K562 (cell line): ENCODE data around the gene RET. TPM values are rescaled to one million over a fixed set of nuclear protein-coding genes. Genes with fewer than 3 reads are reported as not detected.

Source experiments
- ATAC-seq: fragments of 200-7000 bp; cut with Tn5 transposase; 3 replicates; pipeline ENCODE4 v1.9.1; 2020; ENCODE audit warnings: moderate library complexity
- BruUV-seq: library from RNA; stranded (reverse); fragments of 400-500 nt; replicated peaks from 2 replicates; lab custom pipeline; 2021; lab: Mats Ljungman, UMichigan
- CTCF ChIA-PET: fragments of 300-600 bp; formaldehyde crosslinking; extraction: SDS; loops from one replicate; lab custom pipeline; 2021; ENCODE audit warnings: low intra/inter-chr PET ratio; lab: Yijun Ruan, JAX
- POLR2A ChIA-PET: fragments of 300-600, 350-650 bp; sonication (Branson Sonifier 250); formaldehyde crosslinking; extraction: SDS; loops from one replicate; lab custom pipeline; 2021; ENCODE audit warnings: antibody characterized with exemption, inconsistent platforms; lab: Yijun Ruan, JAX
- DNase-seq, 4 experiments: peaks; one replicate each; pipeline versions ENCODE4 v3.0.0 to v3.0.0-alpha.2; 2011 to 2018; ENCODE audit warnings: low spot score in 3 of 4, mixed read lengths in 3 of 4; ENCODE audit errors: extremely low read depth in 1 of 4
- FAIRE-seq: peaks from 2 replicates; lab custom pipeline; 2011; peaks lifted over from hg19 to GRCh38; lab: Jason Lieb, UNC
- H2AFZ ChIP-seq: 2 replicates; pipeline ENCODE4 v1.6.0; 2011; ENCODE audit warnings: low read depth, low read length, control low read depth, inconsistent platforms
- H3K27ac ChIP-seq: fragments of 200-600 bp; 3 replicates; pipeline ENCODE4 v1.8.0; 2011; ENCODE audit warnings: low read depth, mild to moderate bottlenecking, control low read depth, inconsistent platforms, low read length, moderate library complexity, mixed read lengths; ENCODE audit errors: extremely low read depth
- H3K27me3 ChIP-seq, 2 experiments: fragments of 300-600 bp in 1 of 2; 2 replicates in 1 of 2; 3 replicates in 1 of 2; pipeline versions ENCODE4 v1.6.0 to v1.8.0; 2011; ENCODE audit warnings: inconsistent platforms in 2 of 2, low read length in 2 of 2, mild to moderate bottlenecking in 1 of 2, mixed read lengths in 1 of 2, moderate library complexity in 1 of 2; ENCODE audit not compliant: control insufficient read depth in 2 of 2, insufficient read depth in 2 of 2
- H3K36me3 ChIP-seq: fragments of 300-600 bp; 3 replicates; pipeline ENCODE4 v1.8.0; 2011; ENCODE audit warnings: mild to moderate bottlenecking, low read length, inconsistent platforms; ENCODE audit not compliant: control insufficient read depth, insufficient read depth
- H3K4me1 ChIP-seq, 2 experiments: fragments of 200-600 bp in 1 of 2; replicated peaks in 1 of 2; 2 replicates in 1 of 2; 3 replicates in 1 of 2; pipeline versions ENCODE4 v1.5.1 to v1.8.0; 2011; ENCODE audit warnings: inconsistent platforms in 2 of 2, low read length in 2 of 2, mild to moderate bottlenecking in 1 of 2, mixed read lengths in 1 of 2, moderate library complexity in 1 of 2; ENCODE audit not compliant: control insufficient read depth in 2 of 2, insufficient read depth in 2 of 2
- H3K4me2 ChIP-seq: 2 replicates; pipeline ENCODE4 v1.6.1; 2011; ENCODE audit warnings: low read length, control low read depth, inconsistent platforms, mixed read lengths; ENCODE audit not compliant: insufficient read depth
- H3K4me3 ChIP-seq: fragments of 200-600 bp; sonication (generic), shearing (Covaris generic); 2 replicates; pipeline ENCODE4 v1.5.1; 2016; ENCODE audit warnings: control low read depth, inconsistent platforms
- H3K79me2 ChIP-seq: fragments of 200-600 bp; 3 replicates; pipeline ENCODE4 v1.8.0; 2011; ENCODE audit warnings: low read length, inconsistent platforms; ENCODE audit not compliant: control insufficient read depth, insufficient read depth
- H3K9ac ChIP-seq, 2 experiments: 2 replicates each; pipeline versions ENCODE4 v1.6.0 to v1.6.1; 2011; ENCODE audit warnings: low read depth in 2 of 2, low read length in 2 of 2, control low read depth in 1 of 2, inconsistent platforms in 1 of 2, mild to moderate bottlenecking in 1 of 2, mixed read lengths in 1 of 2; ENCODE audit not compliant: insufficient read depth in 1 of 2
- H3K9me1 ChIP-seq: one replicate; pipeline ENCODE4 v1.6.0; 2011; ENCODE audit warnings: inconsistent platforms, mild to moderate bottlenecking, low read length, moderate library complexity; ENCODE audit not compliant: control insufficient read depth, insufficient read depth
- H3K9me3 ChIP-seq: replicated peaks from 2 replicates; pipeline ENCODE4 v1.5.1; 2011; ENCODE audit warnings: low read depth, low read length, inconsistent platforms; ENCODE audit not compliant: control insufficient read depth, insufficient read depth
- H4K20me1 ChIP-seq: replicated peaks from 2 replicates; pipeline ENCODE4 v1.6.1; 2011; ENCODE audit warnings: low read length, inconsistent platforms, mixed read lengths; ENCODE audit not compliant: control insufficient read depth, insufficient read depth
- CTCFL ChIP-seq: IDR thresholded peaks from 2 replicates; pipeline ENCODE4 v1.6.1; 2011; ENCODE audit warnings: borderline replicate concordance, low read depth, mild to moderate bottlenecking, moderate library complexity, low read length; ENCODE audit not compliant: insufficient read depth, poor library complexity, severe bottlenecking
- HMG20A ChIP-seq: fragments of 450-650 bp; formaldehyde crosslinking; conservative IDR thresholded peaks from 2 replicates; pipeline ENCODE4 v1.4.0; 2020; ENCODE audit warnings: mild to moderate bottlenecking, mixed read lengths
- RBM14 ChIP-seq: fragments of 200-400 bp; formaldehyde crosslinking; IDR thresholded peaks from 2 replicates; pipeline ENCODE4 v1.6.1; 2018; ENCODE audit warnings: low read depth, mild to moderate bottlenecking, low read length, moderate library complexity, borderline replicate concordance; ENCODE audit not compliant: insufficient read depth
- ZFP1 ChIP-seq: fragments of 450-650 bp; formaldehyde crosslinking; IDR thresholded peaks from 2 replicates; pipeline ENCODE4 v1.4.0; 2020; ENCODE audit warnings: mild to moderate bottlenecking, mixed read lengths
- ZNF121 ChIP-seq: sonication (generic); formaldehyde crosslinking; conservative IDR thresholded peaks from 2 replicates; pipeline ENCODE4 v1.8.0; 2022; ENCODE audit warnings: missing genetic modification reagents
- WGBS: fragments of 100-300 bp; shearing (Covaris generic); methylation state at CpG from one replicate; pipeline ENCODE4 v1.1.6; 2016; ENCODE audit warnings: low coverage, mixed read lengths; ENCODE audit not compliant: insufficient coverage; ENCODE audit errors: missing lambda C conversion rate; 5-methylcytosine and 5-hydroxymethylcytosine counted together
- in situ Hi-C: fragments of 300-500 bp; cut with MboI; formaldehyde crosslinking; loops from 4 replicates; pipeline ENCODE4 v1.15.0; 2018; ENCODE audit warnings: inconsistent platforms, mixed read lengths
- intact Hi-C: fragments of 100-400 bp; cut with micrococcal nuclease; formaldehyde crosslinking; loops from 2 replicates; pipeline ENCODE4 v1.14.2; 2022
- polyA plus RNA-seq, 8 experiments: library from polyadenylated mRNA; depleted of rRNA in 4 of 8; stranded (reverse) in 5 of 8; unstranded in 3 of 8; fragments of >200 nt; fragmentation: Nextera tagmentation in 2 of 8; fragmentation: Illumina TruSeq in 1 of 8; extraction: Ambion mirVana in 2 of 8; extraction: Trizol in 1 of 8; gene quantifications; 2 replicates each; pipeline versions ENCODE4 v1.2.1 to v1.2.3, GENCODE V29; 2011 to 2014; ENCODE audit warnings: inconsistent platforms in 1 of 8, missing spikeins in 1 of 8
- total RNA-seq, 7 experiments: library from RNA; depleted of rRNA in 6 of 7; stranded (reverse); fragments of >200 nt in 6 of 7; fragmentation: Illumina TruSeq in 2 of 7; extraction: Trizol in 2 of 7; gene quantifications; 2 replicates each; pipeline versions ENCODE4 v1.2.1 to v1.2.3, GENCODE V29; 2011 to 2021; ENCODE audit warnings: low replicate concordance in 1 of 7
- TF ChIP-seq, protein P1 (sequence below): fragments of 450-650 bp; formaldehyde crosslinking; IDR thresholded peaks from 2 replicates; pipeline ENCODE4 v1.4.0; 2020; ENCODE audit warnings: mild to moderate bottlenecking, moderate library complexity
- TF ChIP-seq, protein P2 (sequence below): fragments of 450-650 bp; IDR thresholded peaks from 2 replicates; pipeline ENCODE4 v1.6.1; 2016; ENCODE audit warnings: mild to moderate bottlenecking, moderate library complexity

RET gene
- total and polyA plus RNA-seq, 9 of the 15 experiments (the other 6 are each of a cell fraction or from before 2014, with no cell fraction given) = 0.04 to 0.05 TPM; not detected in 7

GRCh38 chr10:43061331-43061730 lies 15.5 kb upstream of the RET start:
- peak overlapping the region in 1 of 2 experiments; percentile 9; a peak in 1 of 4 replicates for H3K9ac ChIP-seq
- FAIRE-seq (no peak), ATAC-seq (no peak), DNase-seq (no peak)
- H3K4me1 ChIP-seq = peaks cover 0 to 4% of the 10 kb centered on the region in 2 experiments; a peak in 2 of 5 replicates
- no TSS peak for BruUV-seq
- no peak overlapping the region for H3K4me3 ChIP-seq
- H4K20me1 ChIP-seq = peaks cover 4% of the 10 kb centered on the region
- no peak overlapping the region for H3K27ac ChIP-seq
- intact Hi-C loops = no loop called here
- ChIA-PET POLR2A (interaction anchor here (0.6 kb wide), 1 partner anchor 271 kb away, joined by 3 read pairs; no protein-coding TSS in a partner anchor), CTCF (no interaction called here)
- no peaks in the 10 kb centered on the region for H3K9me3 ChIP-seq
- no peak overlapping the region for H2AFZ ChIP-seq
- under 1% methylated on average over 8 of the region's 8 CpGs for WGBS
- H3K79me2 ChIP-seq = no peaks in the 10 kb centered on the region
- no peaks in the 10 kb centered on the region for H3K9me1 ChIP-seq
- in situ Hi-C loops = no loop called here
- peaks cover 4 to 44% of the 10 kb centered on the region in 2 experiments; a peak in 4 of 5 replicates for H3K27me3 ChIP-seq
- no peaks in the 10 kb centered on the region for H3K36me3 ChIP-seq
- H3K4me2 ChIP-seq = no peak overlapping the region
- TF ChIP-seq HMG20A (CRISPR knock-in tag) = no peak
- TF ChIP-seq ZNF121 = no peak
- TF ChIP-seq, protein P1, sequence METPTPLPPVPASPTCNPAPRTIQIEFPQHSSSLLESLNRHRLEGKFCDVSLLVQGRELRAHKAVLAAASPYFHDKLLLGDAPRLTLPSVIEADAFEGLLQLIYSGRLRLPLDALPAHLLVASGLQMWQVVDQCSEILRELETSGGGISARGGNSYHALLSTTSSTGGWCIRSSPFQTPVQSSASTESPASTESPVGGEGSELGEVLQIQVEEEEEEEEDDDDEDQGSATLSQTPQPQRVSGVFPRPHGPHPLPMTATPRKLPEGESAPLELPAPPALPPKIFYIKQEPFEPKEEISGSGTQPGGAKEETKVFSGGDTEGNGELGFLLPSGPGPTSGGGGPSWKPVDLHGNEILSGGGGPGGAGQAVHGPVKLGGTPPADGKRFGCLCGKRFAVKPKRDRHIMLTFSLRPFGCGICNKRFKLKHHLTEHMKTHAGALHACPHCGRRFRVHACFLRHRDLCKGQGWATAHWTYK (CRISPR knock-in tag) = no peak
- no peak for TF ChIP-seq RBM14
- TF ChIP-seq CTCFL = no peak
- no peak for TF ChIP-seq ZFP1 (CRISPR knock-in tag)
- TF ChIP-seq, protein P2, sequence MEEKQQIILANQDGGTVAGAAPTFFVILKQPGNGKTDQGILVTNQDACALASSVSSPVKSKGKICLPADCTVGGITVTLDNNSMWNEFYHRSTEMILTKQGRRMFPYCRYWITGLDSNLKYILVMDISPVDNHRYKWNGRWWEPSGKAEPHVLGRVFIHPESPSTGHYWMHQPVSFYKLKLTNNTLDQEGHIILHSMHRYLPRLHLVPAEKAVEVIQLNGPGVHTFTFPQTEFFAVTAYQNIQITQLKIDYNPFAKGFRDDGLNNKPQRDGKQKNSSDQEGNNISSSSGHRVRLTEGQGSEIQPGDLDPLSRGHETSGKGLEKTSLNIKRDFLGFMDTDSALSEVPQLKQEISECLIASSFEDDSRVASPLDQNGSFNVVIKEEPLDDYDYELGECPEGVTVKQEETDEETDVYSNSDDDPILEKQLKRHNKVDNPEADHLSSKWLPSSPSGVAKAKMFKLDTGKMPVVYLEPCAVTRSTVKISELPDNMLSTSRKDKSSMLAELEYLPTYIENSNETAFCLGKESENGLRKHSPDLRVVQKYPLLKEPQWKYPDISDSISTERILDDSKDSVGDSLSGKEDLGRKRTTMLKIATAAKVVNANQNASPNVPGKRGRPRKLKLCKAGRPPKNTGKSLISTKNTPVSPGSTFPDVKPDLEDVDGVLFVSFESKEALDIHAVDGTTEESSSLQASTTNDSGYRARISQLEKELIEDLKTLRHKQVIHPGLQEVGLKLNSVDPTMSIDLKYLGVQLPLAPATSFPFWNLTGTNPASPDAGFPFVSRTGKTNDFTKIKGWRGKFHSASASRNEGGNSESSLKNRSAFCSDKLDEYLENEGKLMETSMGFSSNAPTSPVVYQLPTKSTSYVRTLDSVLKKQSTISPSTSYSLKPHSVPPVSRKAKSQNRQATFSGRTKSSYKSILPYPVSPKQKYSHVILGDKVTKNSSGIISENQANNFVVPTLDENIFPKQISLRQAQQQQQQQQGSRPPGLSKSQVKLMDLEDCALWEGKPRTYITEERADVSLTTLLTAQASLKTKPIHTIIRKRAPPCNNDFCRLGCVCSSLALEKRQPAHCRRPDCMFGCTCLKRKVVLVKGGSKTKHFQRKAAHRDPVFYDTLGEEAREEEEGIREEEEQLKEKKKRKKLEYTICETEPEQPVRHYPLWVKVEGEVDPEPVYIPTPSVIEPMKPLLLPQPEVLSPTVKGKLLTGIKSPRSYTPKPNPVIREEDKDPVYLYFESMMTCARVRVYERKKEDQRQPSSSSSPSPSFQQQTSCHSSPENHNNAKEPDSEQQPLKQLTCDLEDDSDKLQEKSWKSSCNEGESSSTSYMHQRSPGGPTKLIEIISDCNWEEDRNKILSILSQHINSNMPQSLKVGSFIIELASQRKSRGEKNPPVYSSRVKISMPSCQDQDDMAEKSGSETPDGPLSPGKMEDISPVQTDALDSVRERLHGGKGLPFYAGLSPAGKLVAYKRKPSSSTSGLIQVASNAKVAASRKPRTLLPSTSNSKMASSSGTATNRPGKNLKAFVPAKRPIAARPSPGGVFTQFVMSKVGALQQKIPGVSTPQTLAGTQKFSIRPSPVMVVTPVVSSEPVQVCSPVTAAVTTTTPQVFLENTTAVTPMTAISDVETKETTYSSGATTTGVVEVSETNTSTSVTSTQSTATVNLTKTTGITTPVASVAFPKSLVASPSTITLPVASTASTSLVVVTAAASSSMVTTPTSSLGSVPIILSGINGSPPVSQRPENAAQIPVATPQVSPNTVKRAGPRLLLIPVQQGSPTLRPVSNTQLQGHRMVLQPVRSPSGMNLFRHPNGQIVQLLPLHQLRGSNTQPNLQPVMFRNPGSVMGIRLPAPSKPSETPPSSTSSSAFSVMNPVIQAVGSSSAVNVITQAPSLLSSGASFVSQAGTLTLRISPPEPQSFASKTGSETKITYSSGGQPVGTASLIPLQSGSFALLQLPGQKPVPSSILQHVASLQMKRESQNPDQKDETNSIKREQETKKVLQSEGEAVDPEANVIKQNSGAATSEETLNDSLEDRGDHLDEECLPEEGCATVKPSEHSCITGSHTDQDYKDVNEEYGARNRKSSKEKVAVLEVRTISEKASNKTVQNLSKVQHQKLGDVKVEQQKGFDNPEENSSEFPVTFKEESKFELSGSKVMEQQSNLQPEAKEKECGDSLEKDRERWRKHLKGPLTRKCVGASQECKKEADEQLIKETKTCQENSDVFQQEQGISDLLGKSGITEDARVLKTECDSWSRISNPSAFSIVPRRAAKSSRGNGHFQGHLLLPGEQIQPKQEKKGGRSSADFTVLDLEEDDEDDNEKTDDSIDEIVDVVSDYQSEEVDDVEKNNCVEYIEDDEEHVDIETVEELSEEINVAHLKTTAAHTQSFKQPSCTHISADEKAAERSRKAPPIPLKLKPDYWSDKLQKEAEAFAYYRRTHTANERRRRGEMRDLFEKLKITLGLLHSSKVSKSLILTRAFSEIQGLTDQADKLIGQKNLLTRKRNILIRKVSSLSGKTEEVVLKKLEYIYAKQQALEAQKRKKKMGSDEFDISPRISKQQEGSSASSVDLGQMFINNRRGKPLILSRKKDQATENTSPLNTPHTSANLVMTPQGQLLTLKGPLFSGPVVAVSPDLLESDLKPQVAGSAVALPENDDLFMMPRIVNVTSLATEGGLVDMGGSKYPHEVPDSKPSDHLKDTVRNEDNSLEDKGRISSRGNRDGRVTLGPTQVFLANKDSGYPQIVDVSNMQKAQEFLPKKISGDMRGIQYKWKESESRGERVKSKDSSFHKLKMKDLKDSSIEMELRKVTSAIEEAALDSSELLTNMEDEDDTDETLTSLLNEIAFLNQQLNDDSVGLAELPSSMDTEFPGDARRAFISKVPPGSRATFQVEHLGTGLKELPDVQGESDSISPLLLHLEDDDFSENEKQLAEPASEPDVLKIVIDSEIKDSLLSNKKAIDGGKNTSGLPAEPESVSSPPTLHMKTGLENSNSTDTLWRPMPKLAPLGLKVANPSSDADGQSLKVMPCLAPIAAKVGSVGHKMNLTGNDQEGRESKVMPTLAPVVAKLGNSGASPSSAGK = no peak
